Endodermal cell (in vitro differentiated cells): Measurements from ENCODE around the gene ADH4. TPM values are rescaled to one million over a fixed set of nuclear protein-coding genes. Genes with fewer than 3 reads are reported as not detected.
A peak's percentile ranks its signal among the peaks of the same experiment; 100 is the strongest.
"Not testable (repeated sequence)": the region's sequence is repeated elsewhere in the genome, so short reads cannot be mapped to it uniquely, and the experiment has no call there.

Experiments used
- DNase-seq: peaks from one replicate; pipeline ENCODE4 v3.0.0-alpha.2; 2017
- H3K27ac ChIP-seq: 2 replicates; pipeline ENCODE4 v1.5.1; 2013; ENCODE audit warnings: mild to moderate bottlenecking, low read depth, low read length, moderate library complexity
- H3K27me3 ChIP-seq: 2 replicates; pipeline ENCODE4 v1.6.1; 2013; ENCODE audit warnings: mild to moderate bottlenecking, low read length, moderate library complexity; ENCODE audit not compliant: insufficient read depth, control insufficient read depth, poor library complexity, severe bottlenecking
- H3K36me3 ChIP-seq: 2 replicates; pipeline ENCODE4 v1.7.0; 2013; ENCODE audit warnings: mild to moderate bottlenecking, low read length, moderate library complexity; ENCODE audit not compliant: control insufficient read depth, insufficient read depth
- H3K4me1 ChIP-seq: one replicate; pipeline ENCODE4 v1.7.0; 2013; ENCODE audit warnings: low read length; ENCODE audit not compliant: control insufficient read depth, insufficient read depth
- H3K4me3 ChIP-seq: 2 replicates; pipeline ENCODE4 v1.5.1; 2013; ENCODE audit warnings: mild to moderate bottlenecking, low read length, moderate library complexity
- H3K9ac ChIP-seq: 2 replicates; pipeline ENCODE4 v1.6.1; 2013; ENCODE audit warnings: mild to moderate bottlenecking, low read length, moderate library complexity; ENCODE audit not compliant: poor library complexity, severe bottlenecking; ENCODE audit errors: extremely low read depth
- H3K9me3 ChIP-seq: 2 replicates; pipeline ENCODE4 v1.6.1; 2013; ENCODE audit warnings: mild to moderate bottlenecking, low read length, moderate library complexity; ENCODE audit not compliant: control insufficient read depth
- H3K27ac Mint-ChIP-seq: 2 replicates; pipeline ENCODE4 v1.8.0; 2020; ENCODE audit warnings: mixed read lengths
- H3K27me3 Mint-ChIP-seq: 2 replicates; pipeline ENCODE4 v1.8.0; 2021; ENCODE audit warnings: mild to moderate bottlenecking, mixed read lengths; ENCODE audit not compliant: insufficient read depth
- H3K36me3 Mint-ChIP-seq: 2 replicates; pipeline ENCODE4 v1.8.0; 2020; ENCODE audit warnings: low read depth, mixed read lengths
- H3K4me1 Mint-ChIP-seq: 2 replicates; pipeline ENCODE4 v1.8.0; 2020; ENCODE audit warnings: mixed read lengths
- H3K4me3 Mint-ChIP-seq: 2 replicates; pipeline ENCODE4 v1.8.0; 2020; ENCODE audit warnings: mild to moderate bottlenecking, moderate library complexity, mixed read lengths
- H3K9me3 Mint-ChIP-seq: 2 replicates; pipeline ENCODE4 v1.8.0; 2020; ENCODE audit warnings: mild to moderate bottlenecking, mixed read lengths
- WGBS, 2 experiments: methylation state at CpG; one replicate each; pipeline versions ENCODE4 v1.1.5 to v1.1.7; 2013; ENCODE audit warnings: missing lambda C conversion rate in 2 of 2, mixed read lengths in 1 of 2; ENCODE audit not compliant: insufficient coverage in 1 of 2, insufficient read length in 1 of 2; 5-methylcytosine and 5-hydroxymethylcytosine counted together
- total RNA-seq, 2 donors: library from RNA; stranded (reverse); fragmentation: NEBNext Ultra II Directional in 1 of 2; extraction: Animal tissue kit (Norgen Biotek cat#: 25700) in 1 of 2; gene quantifications; 2 replicates in 1 of 2; 3 replicates in 1 of 2; pipeline ENCODE4 v1.2.1, GENCODE V29; 2021
- TF ChIP-seq, protein P1 (sequence below): fragments of 200-600 bp; sonication (generic); conservative IDR thresholded peaks from 2 replicates; pipeline ENCODE4 v1.5.0; 2021; ENCODE audit warnings: antibody characterized with exemption, mild to moderate bottlenecking

ADH4 gene
- total RNA-seq, 2 donors from 2014 or later: not detected

DNA sequence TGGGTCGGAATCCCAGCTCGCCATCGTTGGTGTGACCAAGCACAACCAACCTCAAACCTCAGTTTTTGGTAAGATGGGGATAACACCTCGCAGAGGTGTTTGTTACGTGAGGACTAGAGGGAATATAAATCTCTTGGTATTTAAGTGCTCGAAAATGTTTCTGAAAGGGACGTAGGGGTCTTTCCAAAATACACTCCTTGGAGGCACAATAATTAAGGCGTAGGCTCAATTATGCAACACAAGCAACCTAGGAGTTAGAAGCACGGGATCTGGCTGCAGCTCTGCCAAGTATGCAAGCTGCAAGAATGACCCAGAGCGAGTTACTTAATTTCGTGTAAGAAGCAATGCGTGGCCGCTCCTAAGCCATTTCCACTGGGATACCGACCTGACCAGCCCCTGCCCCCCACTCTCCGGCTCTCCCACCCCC lies 56.1 kb downstream of the ADH4 start:
- H3K4me3 Mint-ChIP-seq: peak overlapping the region; percentile 85
- TF ChIP-seq, protein P1, sequence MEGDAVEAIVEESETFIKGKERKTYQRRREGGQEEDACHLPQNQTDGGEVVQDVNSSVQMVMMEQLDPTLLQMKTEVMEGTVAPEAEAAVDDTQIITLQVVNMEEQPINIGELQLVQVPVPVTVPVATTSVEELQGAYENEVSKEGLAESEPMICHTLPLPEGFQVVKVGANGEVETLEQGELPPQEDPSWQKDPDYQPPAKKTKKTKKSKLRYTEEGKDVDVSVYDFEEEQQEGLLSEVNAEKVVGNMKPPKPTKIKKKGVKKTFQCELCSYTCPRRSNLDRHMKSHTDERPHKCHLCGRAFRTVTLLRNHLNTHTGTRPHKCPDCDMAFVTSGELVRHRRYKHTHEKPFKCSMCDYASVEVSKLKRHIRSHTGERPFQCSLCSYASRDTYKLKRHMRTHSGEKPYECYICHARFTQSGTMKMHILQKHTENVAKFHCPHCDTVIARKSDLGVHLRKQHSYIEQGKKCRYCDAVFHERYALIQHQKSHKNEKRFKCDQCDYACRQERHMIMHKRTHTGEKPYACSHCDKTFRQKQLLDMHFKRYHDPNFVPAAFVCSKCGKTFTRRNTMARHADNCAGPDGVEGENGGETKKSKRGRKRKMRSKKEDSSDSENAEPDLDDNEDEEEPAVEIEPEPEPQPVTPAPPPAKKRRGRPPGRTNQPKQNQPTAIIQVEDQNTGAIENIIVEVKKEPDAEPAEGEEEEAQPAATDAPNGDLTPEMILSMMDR: no peak
- H3K36me3 Mint-ChIP-seq: peaks cover 28% of the 10 kb centered on the region
- no peaks in the 10 kb centered on the region for H3K27me3 ChIP-seq
- H3K9ac ChIP-seq: peak overlapping the region; percentile 98
- H3K4me1 Mint-ChIP-seq: peaks cover 36% of the 10 kb centered on the region
- peak overlapping the region; percentile 100 for H3K4me3 ChIP-seq
- H3K9me3 Mint-ChIP-seq: no peaks in the 10 kb centered on the region
- no peak for DNase-seq
- H3K36me3 ChIP-seq: peaks cover 16% of the 10 kb centered on the region
- no peaks in the 10 kb centered on the region for H3K9me3 ChIP-seq
- 0 to 1% methylated on average over 2 to 15 of the region's 15 CpGs for WGBS, 2 experiments
- H3K4me1 ChIP-seq: peaks cover 5% of the 10 kb centered on the region
- no peaks in the 10 kb centered on the region for H3K27me3 Mint-ChIP-seq
- H3K27ac Mint-ChIP-seq: peak overlapping the region; percentile 100
- H3K27ac ChIP-seq: peak overlapping the region; percentile 77

DNA sequence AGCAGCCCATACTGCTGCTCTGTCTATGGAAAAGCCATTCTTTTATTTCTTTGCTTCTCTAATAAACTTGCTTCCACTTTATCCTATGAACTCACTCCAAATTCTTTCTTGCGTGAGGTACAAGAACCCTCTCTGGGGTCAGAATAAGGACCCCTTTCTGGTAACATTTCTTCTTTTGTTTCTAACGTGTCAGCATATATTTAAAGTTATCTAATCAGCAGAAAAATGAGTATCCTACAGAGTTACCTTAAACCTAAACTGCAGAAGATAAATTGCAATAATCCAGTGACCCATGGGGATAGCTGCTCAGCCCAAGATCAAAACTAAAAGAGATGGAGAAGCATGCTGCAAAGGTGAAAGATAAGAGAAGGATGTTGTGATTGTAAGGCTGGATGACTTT lies 59.5 kb downstream of the ADH4 start:
- Histone ChIP-seq H3K27ac (no peak overlapping the region), H3K9me3 (no peaks in the 10 kb centered on the region), H3K36me3 (peaks cover 50% of the 10 kb centered on the region), H3K9ac (no peak overlapping the region), H3K4me1 (peaks cover 5% of the 10 kb centered on the region), H3K27me3 (no peaks in the 10 kb centered on the region), H3K4me3 (no peak overlapping the region)
- WGBS, 2 experiments: 75 to 87% methylated on average over 2 of the region's 2 CpGs
- H3K4me3 Mint-ChIP-seq: no peak overlapping the region
- no peaks in the 10 kb centered on the region for H3K27me3 Mint-ChIP-seq
- DNase-seq: no peak
- peaks cover 17% of the 10 kb centered on the region for H3K4me1 Mint-ChIP-seq
- H3K9me3 Mint-ChIP-seq: no peaks in the 10 kb centered on the region
- no peak overlapping the region for H3K27ac Mint-ChIP-seq
- TF ChIP-seq, protein P1: no peak
- peaks cover 60% of the 10 kb centered on the region for H3K36me3 Mint-ChIP-seq

DNA sequence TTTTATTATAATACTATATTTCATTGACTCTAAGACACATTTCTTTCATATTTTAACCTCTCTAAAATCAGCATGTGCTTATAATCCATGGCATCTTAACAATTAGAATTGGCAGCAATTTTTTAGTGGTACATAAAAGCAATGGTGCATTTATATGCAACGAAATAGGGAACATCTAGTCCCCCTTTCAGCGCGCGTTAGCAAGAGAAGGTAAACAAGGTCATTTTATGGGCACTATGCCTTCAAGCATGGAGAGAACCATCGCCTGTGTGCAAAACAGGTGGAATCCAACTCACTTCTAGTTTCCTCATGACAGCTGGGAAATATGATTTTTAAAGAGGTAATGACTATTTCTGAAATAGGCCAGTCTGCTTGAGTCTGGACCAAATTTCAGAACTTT lies 61.9 kb downstream of the ADH4 start:
- H3K27me3 ChIP-seq: no peaks in the 10 kb centered on the region
- TF ChIP-seq, protein P1: no peak
- Mint-ChIP-seq H3K4me3 (no peak overlapping the region), H3K27me3 (no peaks in the 10 kb centered on the region), H3K36me3 (peaks cover 81% of the 10 kb centered on the region), H3K27ac (peak overlapping the region; percentile 75), H3K4me1 (peaks cover 16% of the 10 kb centered on the region), H3K9me3 (no peaks in the 10 kb centered on the region)
- H3K36me3 ChIP-seq: peaks cover 73% of the 10 kb centered on the region
- no peak overlapping the region for H3K4me3 ChIP-seq
- H3K9ac ChIP-seq: no peak overlapping the region
- DNase-seq: no peak
- H3K9me3 ChIP-seq: no peaks in the 10 kb centered on the region
- H3K27ac ChIP-seq: no peak overlapping the region
- WGBS, 2 experiments: 96 to 97% methylated on average over 4 to 5 of the region's 5 CpGs
- H3K4me1 ChIP-seq: peaks cover 5% of the 10 kb centered on the region

DNA sequence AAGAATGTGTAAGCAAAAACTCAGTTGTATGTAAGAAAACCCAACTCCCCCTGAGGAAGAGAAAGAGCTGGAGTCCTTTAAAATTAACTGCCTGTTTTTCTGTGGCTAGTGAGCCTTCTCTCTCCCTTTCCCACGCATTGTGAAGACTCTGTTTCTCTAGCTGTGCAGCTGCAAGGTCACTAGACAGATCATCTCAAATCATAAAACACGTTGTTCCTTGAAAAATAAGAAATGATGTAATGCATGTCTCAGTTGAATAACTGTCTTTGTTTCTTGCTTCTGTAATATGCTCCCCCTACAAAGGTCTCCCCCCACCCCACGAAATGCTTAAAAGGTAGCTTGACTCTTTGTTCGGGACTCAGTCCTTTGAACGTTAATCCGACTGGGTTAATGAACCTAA lies 63.2 kb downstream of the ADH4 start:
- not testable (repeated sequence) for DNase-seq, H3K9me3 Mint-ChIP-seq, H3K4me1 ChIP-seq, H3K27ac Mint-ChIP-seq, H3K27me3 Mint-ChIP-seq, H3K4me3 Mint-ChIP-seq, H3K9me3 ChIP-seq, H3K9ac ChIP-seq, H3K27me3 ChIP-seq, H3K4me3 ChIP-seq, H3K27ac ChIP-seq
- WGBS, 2 experiments: 81% methylated on average over 6 of the region's 6 CpGs; no CpG with 5 or more reads in 1 of the 2 experiments
- peaks cover 88% of the 10 kb centered on the region for H3K36me3 Mint-ChIP-seq
- peaks cover 86% of the 10 kb centered on the region for H3K36me3 ChIP-seq
- H3K4me1 Mint-ChIP-seq: peaks cover 12% of the 10 kb centered on the region
